ENCODE measurements around the gene FURIN.
"Not testable (repeated sequence)": the region's sequence is repeated elsewhere in the genome, so short reads cannot be mapped to it uniquely, and the experiment has no call there.

Gene FURIN

DNA sequence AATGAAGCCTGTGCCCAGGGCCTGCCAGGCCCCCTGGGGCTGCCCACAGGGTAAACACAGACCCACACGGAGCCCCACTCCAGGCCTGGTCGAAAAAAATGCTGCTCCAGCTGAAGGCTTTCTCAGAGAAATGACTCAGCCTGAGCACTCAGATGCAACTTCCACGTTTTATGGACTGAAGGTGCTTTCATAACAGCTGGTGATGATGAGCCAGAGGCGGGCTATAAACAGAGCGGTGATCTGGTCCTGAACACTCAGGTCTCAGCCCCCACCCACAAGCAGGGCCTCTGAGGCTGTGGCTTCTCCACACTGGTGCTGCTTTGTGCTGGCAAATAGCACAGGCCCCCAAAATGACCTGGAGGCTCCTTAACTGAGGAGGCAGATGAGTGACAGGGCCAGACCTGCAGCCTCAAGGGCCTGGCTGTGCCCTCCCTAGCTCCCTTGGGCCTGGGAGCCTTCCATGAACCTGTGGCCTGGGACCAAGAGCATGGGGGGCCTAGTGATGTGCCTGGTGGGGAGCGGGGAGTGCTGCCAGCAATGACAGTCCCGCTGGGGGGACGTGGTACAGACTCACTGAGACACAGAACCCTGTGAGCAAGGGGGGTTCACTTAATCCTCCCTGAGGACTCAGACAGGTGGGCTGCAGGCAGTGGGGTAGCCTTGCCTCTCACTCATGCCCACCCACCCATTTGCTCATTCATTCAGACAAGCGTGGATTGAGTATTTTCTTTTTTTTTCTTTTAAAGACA lies 23.0 kb upstream of the FURIN start:
- no peak for DNase-seq

- not testable (repeated sequence) for DNase-seq
These were observed 19.0 kb upstream of the FURIN start for GRCh38 chr15:90849424-90849823.

DNA sequence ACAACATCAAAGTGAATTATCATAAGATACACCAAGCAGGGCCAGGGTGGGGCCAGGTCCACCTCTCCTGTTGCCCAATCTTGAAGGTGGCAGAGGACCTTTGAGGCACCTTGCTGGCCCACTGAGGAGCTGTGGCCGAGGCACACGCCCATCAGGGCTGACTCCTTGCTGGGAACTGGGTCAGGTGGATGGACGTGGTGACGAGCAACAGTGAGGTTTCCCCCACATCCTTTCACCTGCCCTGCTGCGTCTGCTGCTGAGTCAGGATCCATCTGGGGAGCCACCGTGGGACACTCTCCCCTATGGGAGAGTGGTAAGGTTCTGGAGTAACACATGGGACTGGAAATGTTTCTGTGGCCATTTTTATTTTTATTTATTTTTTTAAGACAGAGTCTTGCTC lies 17.3 kb upstream of the FURIN start:
- DNase-seq: no peak

GRCh38 chr15:90851940-90852339 lies 16.4 kb upstream of the FURIN start:
- no peak for DNase-seq

GRCh38 chr15:90855139-90855538 lies 13.2 kb upstream of the FURIN start:
- DNase-seq: no peak

- DNase-seq: no peak
These were observed 11.1 kb upstream of the FURIN start for GRCh38 chr15:90857337-90857736.

DNA sequence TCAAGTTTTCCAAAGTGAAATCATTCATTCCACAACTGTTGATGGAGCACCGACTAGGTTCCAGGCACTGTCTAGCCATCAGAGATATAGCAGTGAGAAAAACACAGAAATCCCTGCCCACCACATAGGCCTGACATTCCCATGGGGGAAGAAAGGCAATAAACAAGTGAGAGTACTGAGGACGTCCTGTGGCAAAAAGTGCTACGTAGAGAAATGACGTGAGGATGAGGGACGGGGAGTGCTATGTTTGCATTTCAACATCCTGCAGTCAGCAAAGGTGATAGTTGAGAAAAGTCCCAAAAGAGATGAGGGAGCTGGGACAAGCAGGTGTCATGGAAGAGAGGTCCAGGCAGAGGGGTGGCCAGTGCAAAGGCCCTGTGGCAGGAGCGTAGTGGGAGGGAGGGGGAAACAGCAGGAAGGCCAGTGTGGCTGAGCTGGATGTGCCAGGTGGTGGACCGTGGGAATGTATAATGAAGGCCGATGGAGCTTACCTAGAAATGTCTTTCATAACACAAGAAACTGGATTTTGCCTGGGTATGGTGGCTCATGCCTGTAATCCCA lies 10.4 kb upstream of the FURIN start:
- no peak for DNase-seq

DNA sequence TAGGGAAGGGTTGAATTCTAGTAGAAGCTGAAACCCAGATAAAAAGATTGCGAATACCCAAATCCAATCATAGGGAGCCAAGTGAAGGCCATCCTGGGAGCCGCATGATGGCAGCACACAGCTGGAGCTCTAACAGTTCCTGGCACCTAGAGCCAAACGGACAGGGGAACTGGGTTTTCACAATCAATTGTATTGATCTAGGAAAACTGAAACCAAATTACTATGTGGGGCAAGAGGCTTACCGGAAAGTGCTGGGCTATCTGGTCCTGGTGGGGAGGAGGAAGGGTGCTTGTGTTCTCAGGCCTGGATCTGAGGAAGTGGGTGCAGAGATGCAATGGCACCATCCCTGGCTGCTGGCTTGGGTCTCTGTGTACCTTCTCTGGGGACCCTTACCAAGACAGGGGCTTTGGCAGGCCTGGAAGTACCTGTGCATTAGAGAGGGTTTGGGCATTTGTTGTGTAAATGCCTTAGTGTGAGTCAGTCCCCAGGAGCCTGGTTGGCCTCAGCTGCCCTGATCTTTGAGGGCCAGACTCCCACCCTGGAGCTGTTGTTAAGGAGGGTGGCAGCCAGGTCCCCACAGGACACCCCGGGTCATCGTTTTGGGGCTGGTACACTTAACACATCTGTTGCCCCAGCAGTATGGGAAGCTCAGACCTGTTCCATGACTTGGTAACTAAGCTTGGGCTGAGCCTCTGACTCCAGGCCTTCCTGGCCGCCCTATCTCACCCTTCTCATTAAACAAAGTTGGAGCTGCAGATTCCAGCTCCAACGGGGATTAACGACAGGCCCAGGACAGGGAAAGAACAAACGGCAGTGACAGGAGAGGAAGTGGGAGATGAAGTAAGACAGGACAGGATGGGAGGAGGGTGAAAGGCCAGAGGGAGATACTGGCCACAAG lies 8.9 kb upstream of the FURIN start:
- no peak for DNase-seq

- no peak for DNase-seq
These were observed 7.9 kb upstream of the FURIN start for GRCh38 chr15:90860450-90860849.

DNA sequence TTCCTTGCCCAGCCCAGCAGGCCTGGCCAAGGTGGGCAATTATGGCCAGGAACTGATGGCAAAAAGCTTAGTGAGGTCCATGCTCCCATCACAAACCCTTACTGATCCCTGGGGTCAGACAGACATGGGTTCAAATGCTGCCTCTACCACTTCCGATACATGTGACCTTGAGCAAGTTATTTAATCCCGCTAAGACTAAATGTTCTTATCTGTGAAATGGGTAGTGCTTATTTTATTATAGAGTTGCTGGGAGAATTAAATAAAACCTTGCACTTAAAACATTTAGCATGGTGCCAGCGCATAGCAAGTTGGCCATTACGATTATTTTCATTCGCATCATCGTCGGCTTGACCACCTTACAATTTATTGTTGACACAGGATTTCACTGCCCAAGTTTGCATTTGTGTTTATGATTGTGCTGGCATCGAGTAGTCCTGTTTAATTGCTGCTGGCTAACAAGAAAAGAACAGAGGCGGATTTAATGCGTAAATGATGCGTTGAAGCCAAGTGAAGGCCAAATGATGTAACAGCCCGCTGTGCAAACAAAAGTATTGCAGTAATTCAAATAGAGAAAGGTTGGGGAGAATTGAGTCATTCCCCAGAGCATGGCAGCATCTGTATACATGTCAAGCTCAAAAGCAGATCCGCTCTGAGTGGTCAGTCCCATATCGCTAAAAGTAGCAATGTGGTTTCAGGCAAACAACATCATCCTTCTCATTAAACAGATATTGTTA lies 7.3 kb upstream of the FURIN start:
- DNase-seq: peak; percentile 58

DNA sequence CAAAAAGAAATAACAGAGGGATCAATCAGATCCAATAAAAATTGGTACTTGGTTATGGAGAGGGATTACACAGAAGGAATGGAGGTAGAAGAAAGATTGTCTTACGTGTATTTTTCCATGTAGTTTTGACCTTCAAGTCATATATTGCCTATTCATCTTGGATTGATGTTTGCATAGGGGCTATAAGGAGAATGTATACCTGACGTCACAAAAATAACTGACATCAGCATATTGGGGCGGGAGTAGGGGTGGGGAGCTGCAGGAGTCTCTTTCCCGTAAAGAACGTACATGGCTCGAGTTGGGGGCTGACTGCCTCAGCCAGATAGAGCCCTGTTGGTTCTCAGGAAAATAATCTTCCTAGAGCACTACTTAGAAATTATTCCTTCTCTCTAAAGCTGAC lies 5.9 kb upstream of the FURIN start:
- DNase-seq: no peak

DNA sequence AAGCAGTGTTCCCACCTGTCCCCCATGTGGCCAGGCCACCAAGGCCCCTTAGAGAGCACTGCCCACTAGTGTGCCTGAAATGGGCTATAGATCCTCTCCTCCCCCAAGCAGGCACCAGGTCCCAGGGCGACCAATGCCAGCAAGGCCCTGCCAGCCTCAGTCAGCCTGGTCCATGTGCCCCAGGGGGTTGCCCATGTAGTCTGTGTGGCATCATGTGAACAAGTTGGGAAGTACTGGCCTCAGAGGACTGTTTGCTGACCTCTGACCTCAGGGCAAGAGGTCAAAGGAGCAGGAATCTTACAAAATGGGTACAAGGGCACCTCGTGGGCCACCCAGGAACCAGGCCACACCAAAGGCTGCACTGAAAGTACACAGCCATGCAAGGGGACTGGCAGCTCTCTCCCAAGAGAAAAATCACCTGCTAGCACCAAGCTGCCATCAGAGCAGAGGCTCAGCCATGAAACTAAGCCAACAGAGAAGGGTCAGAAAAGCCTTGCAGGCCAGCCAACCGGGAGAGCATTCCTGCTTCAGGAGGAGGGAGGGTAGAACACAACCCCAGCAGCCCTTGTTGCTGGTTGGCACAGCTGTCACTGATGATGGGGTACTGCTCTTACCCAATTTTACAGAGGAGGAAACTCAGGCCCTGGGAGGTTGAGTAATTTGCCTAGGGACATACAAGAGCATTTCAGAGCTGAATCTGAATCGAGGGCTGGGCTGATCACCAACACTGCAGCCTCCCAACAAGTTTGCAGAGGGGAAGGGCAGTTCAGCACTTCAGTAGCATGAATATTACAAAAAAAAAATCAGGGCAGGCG lies 5.2 kb upstream of the FURIN start:
- no peak for DNase-seq

DNA sequence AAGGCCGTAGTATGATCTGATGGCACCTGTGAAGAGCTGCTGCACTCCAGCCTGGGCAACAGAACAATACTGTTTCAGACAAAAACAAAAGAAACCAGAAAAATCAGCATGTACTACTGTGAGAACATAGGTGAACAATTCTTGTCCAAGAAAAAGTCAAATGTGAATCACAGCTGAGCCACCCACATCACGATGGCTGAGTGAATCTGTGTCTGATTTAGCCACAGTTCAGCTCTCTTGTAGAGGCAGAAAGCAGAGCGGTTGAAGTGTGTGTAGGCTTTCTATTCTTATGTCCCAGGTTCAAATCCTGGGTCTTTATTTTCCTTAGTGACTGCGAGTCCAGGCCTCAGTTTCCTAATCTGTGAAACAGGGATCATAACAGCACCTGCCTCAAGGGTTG lies 4.4 kb upstream of the FURIN start:
- no peak for DNase-seq

DNA sequence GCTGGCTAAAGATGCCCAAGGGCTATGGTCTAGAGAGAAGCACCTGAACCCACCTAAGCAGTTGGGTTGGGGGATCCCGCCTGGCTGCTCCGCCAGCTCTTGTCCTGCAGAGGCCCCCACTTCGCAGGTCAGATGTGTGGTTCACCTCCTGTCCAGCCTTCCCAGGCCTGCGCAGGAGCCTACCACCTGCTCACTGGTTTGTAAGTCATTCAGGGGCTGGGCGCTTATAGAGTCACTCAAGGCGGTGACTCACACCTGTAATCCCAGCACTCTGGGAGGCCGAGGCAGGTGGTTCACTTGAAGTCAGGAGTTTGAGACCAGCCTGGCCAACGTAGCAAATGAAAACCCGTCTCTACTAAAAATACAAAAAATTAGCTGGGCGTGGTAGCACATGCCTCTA lies 3.9 kb upstream of the FURIN start:
- no peak for DNase-seq

DNA sequence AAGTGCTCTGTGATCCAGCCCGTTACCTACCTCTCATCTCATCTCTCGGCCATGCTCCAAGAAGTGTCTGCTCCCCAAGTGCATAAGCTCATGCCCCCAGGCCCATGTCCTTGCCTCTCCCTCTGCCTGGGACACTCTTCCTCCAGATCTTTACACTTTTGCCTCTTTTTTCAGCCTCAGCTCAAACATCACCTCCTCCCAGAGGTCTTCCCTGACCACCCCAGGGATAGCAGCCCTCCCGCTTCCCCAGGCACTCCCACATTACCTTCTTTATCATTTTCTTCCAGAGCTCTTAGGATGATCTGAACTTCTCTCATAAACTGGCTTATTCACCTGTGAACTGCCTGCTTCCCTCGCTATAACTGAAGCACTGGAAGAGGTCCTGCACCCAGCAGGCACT lies 2.7 kb upstream of the FURIN start:
- DNase-seq: no peak

DNA sequence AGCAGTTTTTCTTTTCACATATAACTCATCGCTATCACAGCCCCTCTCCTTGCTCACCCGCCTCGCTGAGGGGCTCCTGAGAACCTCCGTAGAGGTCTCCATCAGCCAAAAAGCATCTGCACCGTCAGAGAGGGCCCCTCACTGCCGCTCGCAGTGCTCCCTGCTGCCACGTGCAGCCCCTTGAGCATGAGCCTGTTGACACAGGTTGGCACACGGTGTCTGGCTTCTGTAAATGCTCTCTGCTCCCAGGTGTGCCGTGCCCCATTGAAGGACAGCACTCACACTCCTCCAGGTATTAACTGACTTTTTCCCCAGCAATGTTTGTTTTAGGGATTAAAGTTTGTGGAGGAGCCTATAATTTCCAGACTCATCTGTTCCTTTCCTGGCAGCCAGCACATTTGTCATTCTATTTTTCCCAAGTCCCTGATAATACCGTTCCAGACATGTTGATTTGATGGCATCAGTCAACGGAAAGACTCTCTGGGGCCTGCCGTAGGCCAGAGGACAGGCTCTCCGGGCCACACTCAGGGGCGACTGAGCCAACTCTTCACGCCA lies 2.1 kb upstream of the FURIN start:
- DNase-seq: peak; percentile 76

DNA sequence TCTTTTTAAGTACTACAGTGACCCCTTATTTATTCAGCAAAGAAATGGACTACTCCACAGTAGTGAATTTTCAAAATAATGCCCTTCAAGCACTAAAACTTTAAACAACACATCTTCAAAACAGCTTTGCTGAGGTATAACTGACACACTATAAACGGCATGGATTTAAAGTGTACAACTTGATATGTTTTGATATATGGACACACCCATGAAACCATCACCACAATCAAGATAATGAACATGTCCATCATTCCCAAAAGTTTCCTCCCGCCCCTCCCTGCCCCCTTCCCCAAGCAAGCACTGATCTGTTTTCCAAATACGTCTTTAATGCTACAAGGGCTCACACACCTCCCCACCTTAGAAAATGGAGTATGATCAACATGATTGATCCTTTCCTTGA lies 1.6 kb upstream of the FURIN start:
- no peak for DNase-seq

- DNase-seq: no peak
These were observed 753 bp downstream of the FURIN start for GRCh38 chr15:90869140-90869541.

GRCh38 chr15:90869601-90870353 lies 1.4 kb downstream of the FURIN start:
- DNase-seq: peak; percentile 90

DNA sequence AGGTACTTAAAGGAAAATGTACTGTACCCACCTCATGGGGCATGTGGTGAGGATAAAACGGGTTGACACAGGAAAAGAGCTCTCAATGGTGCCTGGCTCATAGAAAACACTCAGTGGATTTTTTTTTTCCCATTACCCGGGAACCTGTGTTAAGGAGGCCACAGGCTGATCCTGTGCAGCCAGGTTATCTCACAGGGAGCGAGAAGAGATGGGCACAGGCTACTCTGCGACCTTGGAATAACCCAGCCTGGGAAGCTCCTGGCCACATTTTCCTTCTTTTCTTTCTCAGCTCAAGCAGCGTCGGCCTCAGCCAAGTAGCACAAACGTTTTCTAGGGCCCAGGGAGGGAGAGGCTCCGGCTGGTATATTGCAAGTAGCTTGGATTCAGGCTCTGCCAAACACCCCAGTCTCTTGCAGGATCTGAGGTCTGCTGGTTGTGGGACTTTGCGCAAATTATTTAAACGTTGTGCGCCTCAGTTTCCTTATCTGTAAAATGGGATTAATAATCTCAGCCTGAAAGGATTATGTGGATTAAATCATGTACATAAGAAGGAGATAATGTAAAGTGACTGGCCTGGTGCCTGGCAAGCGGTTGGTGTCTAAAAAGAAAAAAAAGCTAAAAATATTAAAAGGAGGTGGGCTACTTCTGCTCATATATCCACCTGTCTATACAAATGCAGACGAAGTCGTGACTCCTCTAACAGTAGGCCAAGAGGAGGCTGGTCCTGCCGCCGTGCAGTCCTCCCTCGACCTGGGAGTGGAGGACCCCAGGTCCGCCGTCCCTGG lies 2.2 kb downstream of the FURIN start:
- no peak for DNase-seq

All from NCI-H510A (cell line).